ENCODE measurements around the gene LIX1.

GRCh38 chr5:97065475-97065874 lies 76.9 kb downstream of the LIX1 start:
- TF ChIP-seq, protein P1, sequence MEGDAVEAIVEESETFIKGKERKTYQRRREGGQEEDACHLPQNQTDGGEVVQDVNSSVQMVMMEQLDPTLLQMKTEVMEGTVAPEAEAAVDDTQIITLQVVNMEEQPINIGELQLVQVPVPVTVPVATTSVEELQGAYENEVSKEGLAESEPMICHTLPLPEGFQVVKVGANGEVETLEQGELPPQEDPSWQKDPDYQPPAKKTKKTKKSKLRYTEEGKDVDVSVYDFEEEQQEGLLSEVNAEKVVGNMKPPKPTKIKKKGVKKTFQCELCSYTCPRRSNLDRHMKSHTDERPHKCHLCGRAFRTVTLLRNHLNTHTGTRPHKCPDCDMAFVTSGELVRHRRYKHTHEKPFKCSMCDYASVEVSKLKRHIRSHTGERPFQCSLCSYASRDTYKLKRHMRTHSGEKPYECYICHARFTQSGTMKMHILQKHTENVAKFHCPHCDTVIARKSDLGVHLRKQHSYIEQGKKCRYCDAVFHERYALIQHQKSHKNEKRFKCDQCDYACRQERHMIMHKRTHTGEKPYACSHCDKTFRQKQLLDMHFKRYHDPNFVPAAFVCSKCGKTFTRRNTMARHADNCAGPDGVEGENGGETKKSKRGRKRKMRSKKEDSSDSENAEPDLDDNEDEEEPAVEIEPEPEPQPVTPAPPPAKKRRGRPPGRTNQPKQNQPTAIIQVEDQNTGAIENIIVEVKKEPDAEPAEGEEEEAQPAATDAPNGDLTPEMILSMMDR (IDR thresholded peaks at IDR 0.05): no peak
- TF ChIP-seq POLR2AphosphoS5 (IDR thresholded peaks at IDR 0.05; ENCODE audit: insufficient read depth in 1 of 2, low read depth in 1 of 2): no peak

Measured in vagina (tissue), 2 donors.